ENCODE results near the gene MDFI.

Gene MDFI

GRCh38 chr6:41622206-41622988 lies 15.9 kb upstream of the MDFI start:
- no peak overlapping the region for H3K4me3 ChIP-seq (replicated peaks; ENCODE audit: low read depth, low read length)
- TF ChIP-seq CTCF (IDR thresholded peaks at IDR 0.05; ENCODE audit: low read length, missing control alignments), result no peak
- no peak for DNase-seq (ENCODE audit: low read depth)

- H3K4me3 ChIP-seq (replicated peaks; ENCODE audit: low read depth, low read length), result no peak overlapping the region
- no peak for TF ChIP-seq CTCF (IDR thresholded peaks at IDR 0.05; ENCODE audit: low read length, missing control alignments)
- DNase-seq (ENCODE audit: low read depth), result no peak
Measured at GRCh38 chr6:41623330-41623729, 14.9 kb upstream of the MDFI start.

GRCh38 chr6:41624621-41625380 lies 13.5 kb upstream of the MDFI start:
- H3K4me3 ChIP-seq (replicated peaks; ENCODE audit: low read depth, low read length), result no peak overlapping the region
- DNase-seq (ENCODE audit: low read depth), result no peak
- TF ChIP-seq CTCF (IDR thresholded peaks at IDR 0.05; ENCODE audit: low read length, missing control alignments), result no peak

- DNase-seq (ENCODE audit: low read depth), result peak; percentile 26
- no peak for TF ChIP-seq CTCF (IDR thresholded peaks at IDR 0.05; ENCODE audit: low read length, missing control alignments)
- no peak overlapping the region for H3K4me3 ChIP-seq (replicated peaks; ENCODE audit: low read depth, low read length)
Measured at GRCh38 chr6:41625442-41625841, 12.8 kb upstream of the MDFI start.

- no peak for DNase-seq (ENCODE audit: low read depth)
Measured at GRCh38 chr6:41626022-41626421, 12.2 kb upstream of the MDFI start.

GRCh38 chr6:41626917-41627316 lies 11.4 kb upstream of the MDFI start:
- DNase-seq (ENCODE audit: low read depth), result peak; percentile 57
- H3K4me3 ChIP-seq (replicated peaks; ENCODE audit: low read depth, low read length), result no peak overlapping the region
- TF ChIP-seq CTCF (IDR thresholded peaks at IDR 0.05; ENCODE audit: low read length, missing control alignments), result no peak

More at GRCh38 chr6:41626022-41626421, 12.2 kb upstream of the MDFI start:
- TF ChIP-seq CTCF (IDR thresholded peaks at IDR 0.05; ENCODE audit: low read length, missing control alignments), result no peak
- no peak overlapping the region for H3K4me3 ChIP-seq (replicated peaks; ENCODE audit: low read depth, low read length)
